Stimulated activated CD4-positive, alpha-beta T cell treated with anti-CD3 and anti-CD28 coated beads, TNF-alpha, amount 100 ng/mL, for 48 hours (primary cell): ENCODE data around the gene LRRK1.

Experiments
- DNase-seq, 3 donors: peaks; one replicate each; pipeline ENCODE4 v3.0.0-alpha.2; 2020; ENCODE audit warnings: low read depth in 3 of 3

LRRK1 gene

DNA sequence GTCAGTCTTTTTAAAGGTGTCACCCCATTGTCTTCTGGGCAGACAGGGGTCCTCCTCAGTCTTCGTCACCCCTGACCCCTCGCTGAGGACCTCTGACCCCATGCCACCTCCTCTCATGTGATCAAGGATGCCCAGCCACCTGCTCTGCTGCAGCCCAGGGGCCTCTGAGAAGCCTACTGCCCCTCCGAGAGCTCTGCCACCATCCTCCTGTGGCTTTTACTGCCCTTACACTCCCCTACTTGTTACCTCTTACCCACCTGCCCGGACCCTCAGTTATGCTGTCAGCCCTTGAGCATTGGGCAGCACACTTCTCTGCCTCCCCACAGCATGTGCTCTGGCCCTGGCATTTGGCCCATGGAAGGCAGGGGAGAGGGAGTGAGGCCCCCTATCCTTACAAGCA, 123.2 kb downstream of the LRRK1 start:
- no peak for DNase-seq

DNA sequence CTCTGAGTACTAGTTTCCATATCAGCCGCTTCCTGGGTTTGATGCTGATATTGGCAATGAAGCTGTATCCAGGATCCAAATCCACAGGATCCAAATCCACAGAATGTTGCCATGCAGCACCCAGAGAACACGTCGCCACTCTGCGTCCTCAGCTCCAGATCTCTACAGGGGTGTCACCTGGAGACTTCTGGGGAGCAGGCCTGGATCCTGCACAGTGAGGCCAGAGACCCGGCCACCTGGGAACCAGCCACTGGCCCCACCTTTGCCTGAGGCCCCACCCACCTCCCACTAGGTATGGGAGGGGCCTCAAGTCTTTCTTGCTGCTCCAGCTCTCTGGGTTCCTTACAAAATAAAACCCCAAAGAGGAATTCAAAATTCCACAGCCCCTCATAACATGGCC, 123.9 kb downstream of the LRRK1 start:
- DNase-seq, result no peak

DNA sequence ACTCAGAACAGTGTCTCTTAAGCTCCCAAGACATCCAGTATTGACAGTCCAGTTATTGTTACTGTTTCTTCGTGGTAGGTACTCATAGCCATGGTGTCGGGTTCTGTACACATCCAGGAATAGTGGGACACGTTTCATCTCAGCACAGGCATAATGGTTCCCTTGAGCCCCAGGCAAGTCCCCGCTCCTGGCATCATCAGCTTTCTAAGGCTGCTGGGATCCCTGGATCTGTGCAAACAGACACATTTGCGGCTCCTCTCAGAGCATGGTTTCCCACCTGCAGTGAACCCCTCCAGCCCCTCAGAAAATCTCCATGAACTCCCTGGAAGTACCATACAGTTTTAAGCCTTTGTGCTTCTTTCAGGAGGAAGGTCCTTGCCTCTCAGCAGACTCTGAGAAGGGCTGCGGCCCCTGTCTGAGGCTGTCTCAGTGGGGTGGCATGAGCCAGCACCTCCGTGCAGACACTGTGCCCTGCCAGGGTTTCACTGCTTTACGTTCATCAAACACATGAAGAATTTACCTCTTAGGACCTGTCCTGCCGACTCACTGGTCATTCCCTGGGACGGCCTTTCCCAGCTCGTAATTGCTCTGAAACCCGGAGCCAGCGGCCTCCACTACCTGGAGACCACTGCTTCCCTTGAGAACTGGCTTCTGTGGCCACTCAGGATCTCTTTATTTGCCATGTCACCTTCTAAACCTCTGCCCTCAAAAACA, 124.9 kb downstream of the LRRK1 start:
- no peak for DNase-seq

DNA sequence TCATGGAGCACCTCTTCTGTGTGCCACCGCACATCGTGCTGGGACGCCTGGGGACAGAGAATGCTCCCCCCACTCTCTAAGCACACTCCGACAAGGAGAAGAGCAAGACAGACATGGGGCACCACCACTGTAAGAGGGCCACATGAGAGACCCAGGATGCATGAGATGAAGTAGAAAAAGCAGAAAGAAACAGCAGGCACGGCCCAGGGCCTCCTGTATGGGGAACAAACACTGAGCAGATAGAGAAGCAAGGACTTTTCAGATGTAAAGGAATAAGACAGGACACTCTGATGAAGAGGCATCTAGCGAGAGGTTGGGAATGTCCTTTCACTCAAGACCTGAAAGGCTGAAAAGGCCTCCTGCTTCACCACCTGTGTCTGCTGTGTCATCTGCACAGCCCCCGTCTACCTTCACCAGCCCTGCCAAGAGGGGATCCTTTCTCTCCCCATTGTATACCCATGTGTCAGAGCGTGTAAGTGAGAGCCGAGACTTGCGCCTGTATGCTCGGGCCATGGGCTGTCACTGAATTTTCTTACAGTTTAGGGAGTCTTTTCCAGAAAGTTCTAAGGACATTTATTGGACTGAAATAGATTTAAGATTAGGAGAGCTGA, 125.6 kb downstream of the LRRK1 start:
- no peak for DNase-seq

DNA sequence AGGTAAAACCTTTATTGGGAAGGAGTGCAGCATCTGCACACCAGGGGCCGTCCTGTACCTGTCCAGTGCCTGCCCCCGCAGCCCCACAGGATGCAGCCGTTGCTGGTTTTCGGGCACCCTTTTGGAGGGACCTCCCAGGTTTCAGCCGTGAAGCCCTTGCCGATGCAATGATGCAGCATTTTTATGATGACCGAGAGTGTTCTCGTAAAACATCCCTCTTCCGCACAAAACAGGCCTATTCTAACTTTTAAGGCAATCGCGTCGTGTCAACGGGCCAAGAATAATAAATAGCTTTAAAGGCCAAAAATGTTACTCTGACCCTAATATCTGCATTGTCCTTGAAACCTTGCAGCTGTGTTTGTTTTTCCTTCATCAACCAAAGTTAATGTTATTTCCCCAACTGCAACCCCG, 126.1 kb downstream of the LRRK1 start:
- DNase-seq, result no peak

DNA sequence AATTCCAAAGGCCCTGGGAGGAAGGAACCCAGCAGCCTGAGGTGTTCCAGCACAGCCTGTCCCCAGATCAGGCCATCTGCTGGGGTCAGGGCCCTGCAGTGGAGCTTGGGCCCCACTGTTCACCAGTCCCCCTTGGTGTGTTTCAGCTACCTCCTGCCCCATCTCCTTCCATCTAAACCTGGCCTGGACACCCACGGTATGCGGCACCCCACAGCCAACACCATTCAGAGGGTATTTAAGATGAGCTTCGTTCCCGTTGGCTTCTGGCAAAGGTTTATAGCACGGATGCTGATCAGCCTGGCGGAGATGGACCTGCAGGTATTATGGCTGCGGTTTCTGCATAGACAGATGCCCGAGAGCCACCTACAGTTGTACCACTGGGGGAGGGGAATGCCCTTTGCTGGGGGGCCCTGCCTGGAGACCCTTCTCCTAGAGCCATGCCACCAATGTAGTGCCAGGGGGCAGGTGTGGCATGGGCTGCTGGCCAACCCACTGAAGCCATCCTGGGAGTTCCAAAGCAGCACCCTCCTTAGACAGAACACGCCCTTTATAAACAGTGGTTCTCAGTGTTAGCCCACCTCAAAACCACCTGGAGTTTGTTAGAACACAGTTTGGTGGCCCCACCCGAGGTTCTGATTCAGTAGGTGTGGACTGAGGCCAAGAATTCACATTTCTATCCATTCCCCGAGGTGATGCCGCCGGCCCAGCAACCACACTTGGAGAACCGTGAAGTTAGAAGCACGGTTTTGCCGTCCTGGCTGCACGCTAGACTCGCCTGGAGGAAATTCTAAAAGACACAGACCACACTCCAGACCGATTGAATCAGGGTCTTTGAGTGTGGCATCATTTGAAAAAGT, 126.9 kb downstream of the LRRK1 start:
- DNase-seq, result no peak

DNA sequence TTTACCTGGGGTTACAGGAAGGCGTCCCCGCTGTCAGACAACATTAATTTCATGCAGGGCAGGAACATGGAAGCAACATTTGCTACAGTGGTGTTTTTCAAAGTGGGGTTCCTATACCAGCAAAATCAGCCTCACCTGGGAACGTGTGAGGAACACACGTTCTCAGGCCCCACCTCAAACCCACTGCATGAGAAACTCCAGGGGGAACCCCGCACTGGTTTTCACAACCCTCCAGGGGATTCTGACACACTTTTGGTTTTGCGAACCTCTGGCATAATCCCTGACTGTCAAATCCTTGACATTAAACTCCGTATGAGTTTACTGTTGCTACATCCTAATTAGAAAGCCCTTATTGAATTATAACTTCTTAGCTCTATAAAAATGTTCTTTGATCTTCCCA, 127.7 kb downstream of the LRRK1 start:
- no peak for DNase-seq

DNA sequence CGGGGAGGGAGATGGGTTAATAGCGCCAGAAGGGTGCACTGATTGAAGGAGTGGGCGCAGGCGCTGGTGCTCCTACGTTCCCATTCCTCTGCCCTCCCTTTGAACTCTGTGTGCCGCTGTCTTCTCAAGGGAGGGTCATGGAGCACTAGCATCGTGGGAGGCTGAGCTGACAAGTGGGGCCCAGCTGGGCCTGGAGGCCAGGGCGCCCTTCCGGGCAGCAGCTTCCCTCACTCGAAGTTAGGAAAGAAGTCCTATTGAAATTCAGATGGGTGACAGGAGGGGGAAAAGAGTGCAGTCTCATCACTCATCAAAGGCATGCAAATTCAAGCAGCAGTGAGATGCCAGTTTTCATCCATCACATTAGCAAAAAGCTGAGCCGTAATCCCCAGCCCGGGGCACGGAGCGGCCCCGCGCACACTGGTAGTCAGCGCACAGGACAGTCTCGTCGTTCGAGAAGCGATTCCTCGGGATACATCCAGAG, 128.2 kb downstream of the LRRK1 start:
- DNase-seq, result no peak

DNA sequence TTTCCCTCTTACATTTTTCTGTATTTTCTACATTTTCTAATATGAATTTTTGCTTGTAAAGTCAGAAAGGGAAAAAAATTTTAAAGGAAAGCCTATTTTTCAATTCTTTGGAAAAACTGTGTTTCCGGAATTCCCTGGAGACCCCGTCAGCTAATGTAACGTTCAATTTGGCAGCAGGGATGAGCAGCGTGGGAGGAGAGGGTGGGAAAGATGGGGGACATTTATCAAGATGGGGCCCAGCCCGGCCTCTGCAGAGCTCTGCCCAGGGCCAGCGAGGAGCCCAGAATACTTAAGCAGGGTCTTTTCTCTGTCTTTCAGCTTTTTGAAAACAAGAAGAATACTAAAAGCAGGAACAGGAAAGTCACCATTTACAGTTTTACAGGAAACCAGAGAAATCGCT, 129.0 kb downstream of the LRRK1 start:
- DNase-seq, result no peak

DNA sequence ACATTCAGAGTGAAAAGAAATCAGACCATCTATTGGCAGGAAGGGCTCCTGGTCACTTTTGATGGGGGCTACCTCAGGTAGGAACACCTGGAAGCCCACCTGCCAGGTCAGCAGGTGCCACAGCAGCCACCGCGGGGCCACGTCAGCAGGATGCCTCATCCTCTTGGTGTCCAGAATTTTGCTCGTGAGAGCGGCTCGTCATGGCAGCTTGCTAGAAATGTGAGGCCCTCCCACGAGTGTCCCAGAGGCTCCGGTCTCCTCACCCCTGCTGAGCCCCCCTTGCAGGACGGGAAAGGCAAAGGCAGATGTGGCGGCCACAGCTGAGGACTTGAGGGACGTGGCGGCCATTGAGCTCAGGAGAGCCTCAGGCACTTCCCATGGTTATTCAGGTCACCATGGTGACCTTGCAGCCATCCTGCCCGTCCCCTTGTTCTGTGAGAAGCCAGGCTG, 129.4 kb downstream of the LRRK1 start:
- no peak for DNase-seq

DNA sequence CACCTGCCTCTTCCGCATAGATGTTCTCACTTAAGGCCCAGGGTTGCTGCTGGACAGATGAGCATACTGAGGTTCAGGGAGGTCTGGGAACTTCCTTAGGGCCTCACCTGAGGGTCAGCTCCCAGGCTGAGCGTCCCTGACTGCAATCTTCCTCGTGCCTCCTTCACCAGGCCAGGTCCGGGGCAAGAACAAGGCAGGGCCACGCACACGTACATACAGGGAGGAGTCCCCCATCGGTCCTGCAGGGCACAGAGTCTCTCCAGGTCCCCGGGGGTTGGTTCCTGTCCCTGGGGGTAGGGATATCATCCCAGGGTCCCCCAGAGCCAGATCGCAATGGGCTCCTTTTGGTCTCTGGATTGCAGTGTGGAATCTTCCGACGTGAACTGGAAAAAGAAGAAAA, 130.1 kb downstream of the LRRK1 start:
- DNase-seq, result no peak

DNA sequence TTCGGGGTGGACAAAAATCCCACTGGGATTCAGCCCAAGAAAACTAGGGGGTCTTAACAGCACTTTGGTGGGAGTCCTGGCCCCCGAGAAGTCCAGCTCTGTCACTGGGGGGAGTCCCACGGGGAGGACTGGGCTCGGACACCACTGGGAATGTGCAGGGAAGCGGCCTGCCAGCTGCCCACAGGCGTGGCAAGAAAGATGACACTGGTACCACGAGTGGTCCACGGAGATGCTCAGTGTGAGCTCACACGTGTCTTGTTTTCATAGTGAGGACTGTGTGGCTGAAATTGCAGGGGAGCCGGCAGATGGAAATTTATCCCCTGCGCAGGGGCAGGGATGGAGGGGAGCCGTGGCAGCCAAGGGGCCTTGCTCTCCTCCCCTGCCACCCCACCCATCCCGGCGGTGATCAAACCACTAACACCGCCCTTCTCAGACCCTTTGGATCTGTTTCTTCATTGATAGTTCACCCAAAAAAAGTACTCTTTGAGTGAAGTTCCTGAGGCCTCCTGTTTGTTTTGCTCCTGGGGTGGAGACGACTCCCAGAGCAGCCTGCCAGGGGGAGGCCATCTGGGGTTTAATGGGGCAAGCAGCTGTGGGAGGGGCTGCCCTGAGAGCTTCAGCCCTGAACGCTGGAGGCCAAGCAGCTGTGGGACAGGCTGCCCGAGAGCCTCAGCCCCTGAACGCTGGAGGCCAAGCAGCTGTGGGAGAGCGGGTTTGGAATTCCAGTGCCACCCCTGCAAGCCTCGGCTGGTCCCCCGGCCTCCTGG, 130.9 kb downstream of the LRRK1 start:
- DNase-seq, result no peak

DNA sequence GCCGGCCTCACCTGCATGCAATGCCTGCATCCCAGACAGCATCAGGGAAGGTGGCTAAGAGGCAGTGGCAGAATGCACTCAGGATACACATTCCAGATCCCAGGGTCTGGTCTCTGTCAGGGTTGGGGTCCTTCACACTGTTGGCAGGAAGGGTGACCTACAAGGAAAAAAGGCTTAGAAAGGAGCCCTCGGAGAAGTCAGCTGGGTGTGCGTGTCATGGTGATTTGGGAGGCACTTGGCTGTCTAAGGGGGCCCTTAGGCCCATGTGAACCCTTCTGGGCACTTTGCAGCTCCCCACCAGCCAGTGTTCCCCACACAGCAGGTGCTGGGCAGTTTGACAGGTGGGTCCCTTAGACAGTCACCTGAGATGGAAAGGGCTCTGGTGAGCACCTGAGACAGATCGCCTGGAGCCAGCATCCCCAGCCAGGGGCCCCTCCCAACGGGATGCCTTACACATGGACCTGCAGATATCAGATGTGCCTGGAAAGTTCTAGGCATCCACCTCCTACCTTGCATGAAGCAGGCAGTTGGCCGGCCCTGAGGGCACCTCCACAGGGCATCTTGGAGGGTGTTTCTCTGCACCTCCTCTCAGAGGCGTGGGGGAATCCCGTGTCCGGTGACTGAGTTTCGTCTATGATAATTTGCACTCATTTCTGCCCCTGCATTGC, 131.6 kb downstream of the LRRK1 start:
- DNase-seq, result no peak

DNA sequence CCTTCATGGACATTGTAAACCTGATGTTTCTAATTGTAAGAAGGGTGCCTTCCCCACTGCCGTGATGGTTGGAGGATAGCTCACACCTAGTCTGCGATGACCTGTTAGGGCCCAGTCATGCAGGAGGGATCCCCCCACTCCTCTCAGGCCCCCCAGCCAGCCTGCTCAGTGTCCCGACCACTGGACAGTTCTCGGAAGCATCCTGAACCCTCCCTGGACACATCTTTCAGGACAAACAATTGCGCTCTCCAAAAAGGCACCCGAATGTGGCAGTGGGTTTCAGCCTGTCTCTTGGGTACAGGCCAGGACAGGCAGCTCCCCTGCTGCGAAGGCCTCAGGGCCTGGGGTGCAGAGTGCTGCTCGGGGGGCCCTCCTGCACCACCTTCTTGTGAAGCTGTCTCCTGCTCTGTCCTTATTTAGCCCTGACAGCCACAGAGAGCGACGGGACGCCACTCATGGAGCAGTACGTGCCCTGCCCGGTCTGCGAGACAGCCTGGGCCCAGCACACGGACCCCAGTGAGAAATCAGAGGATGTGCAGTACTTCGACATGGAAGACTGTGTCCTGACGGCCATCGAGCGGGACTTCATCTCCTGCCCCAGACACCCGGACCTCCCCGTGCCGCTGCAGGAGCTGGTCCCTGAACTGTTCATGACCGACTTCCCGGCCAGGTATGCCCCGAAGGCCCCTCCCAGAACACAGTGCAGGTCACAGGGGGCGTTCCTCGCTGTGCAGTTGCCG, 132.3 kb downstream of the LRRK1 start:
- no peak for DNase-seq

DNA sequence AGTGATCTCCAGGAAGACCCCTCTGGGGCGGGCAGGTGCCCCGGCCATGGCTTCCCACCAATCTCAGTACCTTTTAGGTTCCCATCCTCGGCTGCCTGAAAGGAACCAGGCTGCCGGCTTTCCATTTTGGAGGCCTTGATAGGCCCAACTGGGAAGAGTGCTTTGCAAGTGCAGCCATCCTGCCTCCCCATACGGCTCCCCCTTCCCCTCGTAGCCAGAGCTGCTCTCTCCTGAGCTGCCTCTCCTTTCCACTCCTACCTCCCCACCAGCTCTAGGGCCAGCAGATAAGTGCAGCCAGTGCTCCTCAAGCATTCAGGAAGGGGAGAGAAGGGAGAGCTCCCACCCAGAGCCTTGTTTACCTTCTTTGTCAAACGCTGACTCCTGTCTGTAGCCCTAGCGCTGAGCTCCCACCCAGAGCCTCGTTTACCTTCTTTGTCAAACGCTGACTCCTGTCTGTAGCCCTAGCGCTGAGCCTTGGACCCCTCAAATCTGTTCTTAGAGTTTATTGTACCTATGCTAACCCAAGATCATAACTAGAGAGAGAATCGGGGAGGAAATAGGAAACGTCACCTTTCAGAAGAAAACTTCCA, 133.0 kb downstream of the LRRK1 start:
- DNase-seq, result no peak

DNA sequence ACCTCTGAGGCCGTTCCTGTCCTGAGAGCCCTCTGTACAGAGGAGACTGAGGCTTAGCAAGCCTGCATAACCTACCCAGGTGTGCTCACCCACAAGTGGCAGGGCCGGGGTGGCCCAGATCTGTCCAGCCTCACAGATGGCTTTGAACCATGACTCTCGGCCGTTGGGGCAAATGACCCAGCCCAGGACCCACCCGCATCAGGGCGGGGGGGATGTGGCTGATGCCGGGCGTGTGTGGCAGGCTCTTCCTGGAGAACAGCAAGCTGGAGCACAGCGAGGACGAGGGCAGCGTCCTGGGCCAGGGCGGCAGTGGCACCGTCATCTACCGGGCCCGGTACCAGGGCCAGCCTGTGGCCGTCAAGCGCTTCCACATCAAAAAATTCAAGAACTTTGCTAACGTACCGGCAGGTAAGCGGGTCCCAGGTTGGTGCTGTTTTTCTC, 133.5 kb downstream of the LRRK1 start:
- DNase-seq, result no peak

DNA sequence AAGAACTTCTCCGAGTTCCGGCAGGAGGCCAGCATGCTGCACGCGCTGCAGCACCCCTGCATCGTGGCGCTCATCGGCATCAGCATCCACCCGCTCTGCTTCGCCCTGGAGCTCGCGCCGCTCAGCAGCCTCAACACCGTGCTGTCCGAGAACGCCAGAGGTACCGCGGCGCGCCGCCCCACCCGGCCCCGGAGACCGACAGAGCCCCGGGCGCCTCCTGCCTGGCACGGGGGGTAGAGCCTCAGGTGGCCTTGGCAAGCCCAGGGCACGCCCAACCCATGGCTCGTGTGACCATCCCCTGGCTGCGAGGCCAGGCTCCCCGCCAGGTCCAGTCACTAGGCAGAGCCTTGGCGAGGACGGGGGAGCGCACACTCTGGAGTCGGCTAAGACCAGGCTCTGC, 134.1 kb downstream of the LRRK1 start:
- DNase-seq, result no peak

DNA sequence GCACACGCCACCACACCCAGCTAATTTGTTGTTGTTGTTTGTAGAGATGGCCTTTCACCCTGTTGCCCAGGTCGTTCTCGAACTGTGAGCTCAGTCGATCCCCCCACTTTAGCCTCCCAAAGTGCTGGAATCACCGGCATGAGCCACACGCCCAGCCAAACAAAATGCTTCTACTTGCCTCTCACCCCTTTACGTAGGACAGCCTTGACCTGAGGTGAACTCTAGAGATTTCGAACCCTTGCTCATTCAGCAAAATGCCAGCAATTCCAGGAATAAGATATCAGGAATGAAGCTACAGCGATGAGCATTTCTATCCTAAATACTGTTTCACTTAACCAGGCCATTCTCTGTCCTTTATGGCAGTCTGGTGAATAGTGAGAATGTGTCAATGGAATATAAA, 135.0 kb downstream of the LRRK1 start:
- DNase-seq, result no peak

DNA sequence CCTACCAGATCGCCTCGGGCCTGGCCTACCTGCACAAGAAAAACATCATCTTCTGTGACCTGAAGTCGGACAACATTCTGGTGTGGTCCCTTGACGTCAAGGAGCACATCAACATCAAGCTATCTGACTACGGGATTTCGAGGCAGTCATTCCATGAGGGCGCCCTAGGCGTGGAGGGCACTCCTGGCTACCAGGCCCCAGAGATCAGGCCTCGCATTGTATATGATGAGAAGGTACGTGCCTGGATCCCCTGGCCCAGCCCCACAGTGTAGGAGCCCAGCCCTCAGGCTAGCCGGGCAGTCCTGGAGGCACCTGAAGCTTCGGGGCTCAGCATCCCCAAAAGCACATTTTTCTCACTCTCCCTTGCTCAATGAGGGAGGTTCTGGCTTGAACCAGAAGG, 135.8 kb downstream of the LRRK1 start:
- no peak for DNase-seq

DNA sequence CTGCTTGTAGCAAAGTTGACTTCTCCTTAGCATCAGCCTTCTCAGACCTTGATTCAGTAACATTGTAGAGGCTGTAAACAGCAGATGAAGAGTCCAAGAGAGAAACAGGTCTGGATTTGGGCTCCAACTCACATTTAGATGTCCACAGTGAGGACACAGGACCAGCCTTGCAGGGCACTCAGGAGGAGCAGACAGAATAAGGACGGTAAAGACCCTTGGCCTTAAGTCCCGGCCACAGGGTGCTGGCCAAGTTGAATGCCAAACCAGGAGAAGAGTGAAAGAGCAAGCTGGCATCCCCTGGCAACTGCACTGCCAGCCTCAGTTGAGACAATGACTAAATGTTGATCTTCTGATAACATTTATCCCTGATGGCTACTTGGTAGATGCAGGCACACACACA, 136.3 kb downstream of the LRRK1 start:
- no peak for DNase-seq
